ENCODE data around the gene BCAS3. TPM values are rescaled to one million over a fixed set of nuclear protein-coding genes. Genes with fewer than 3 reads are reported as not detected.

BCAS3 gene
- total and polyA plus RNA-seq, 4 donors = 5.8 to 24.6 (median 10.1) TPM

GRCh38 chr17:60863892-60864707 is 186.4 kb downstream of the BCAS3 start (continued):
- TF ChIP-seq CTCF (IDR thresholded peaks at IDR 0.05; ENCODE audit: low read depth, low read length, missing input control) = no peak
- no peak for TF ChIP-seq FOXA2 (IDR thresholded peaks at IDR 0.05)
- no peak for TF ChIP-seq GABPA (IDR thresholded peaks at IDR 0.05 in 1 of 2, conservative IDR thresholded peaks at IDR 0.05 in 1 of 2)
- TF ChIP-seq NR2F2 (IDR thresholded peaks at IDR 0.05) = no peak

GRCh38 chr17:60864708-60865005 is 187.0 kb downstream of the BCAS3 start:
- H3K9me3 ChIP-seq (ENCODE audit: control insufficient read depth in 4 of 4, low read length in 3 of 4) = no peaks in the 10 kb centered on the region
- no peak for DNase-seq (ENCODE audit: low spot score)
- H3K27me3 ChIP-seq (ENCODE audit: control insufficient read depth in 4 of 4, insufficient read depth in 4 of 4, low read length in 3 of 4) = no peaks in the 10 kb centered on the region
- H3K4me1 ChIP-seq (ENCODE audit: control insufficient read depth in 4 of 4, insufficient read depth in 4 of 4, low read length in 3 of 4) = no peaks in the 10 kb centered on the region
- H3K4me3 ChIP-seq (ENCODE audit: low read depth in 1 of 3, low read length in 3 of 3) = no peak overlapping the region
- no peaks in the 10 kb centered on the region for H3K36me3 ChIP-seq (ENCODE audit: control insufficient read depth in 4 of 4, insufficient read depth in 3 of 4, low read depth in 1 of 4, low read length in 3 of 4)
- no peak overlapping the region for H3K27ac ChIP-seq (ENCODE audit: low read depth in 1 of 2, low read length in 2 of 2)
- WGBS = 85% methylated on average over 2 of the region's 2 CpGs
- TF ChIP-seq JUND (IDR thresholded peaks at IDR 0.05) (no peak), YY1 (IDR thresholded peaks at IDR 0.05) (no peak), FOXA1 (IDR thresholded peaks at IDR 0.05) (no peak), RXRA (IDR thresholded peaks at IDR 0.05) (no peak), SP1 (IDR thresholded peaks at IDR 0.05) (no peak), FOXA2 (IDR thresholded peaks at IDR 0.05) (no peak), CTCF (IDR thresholded peaks at IDR 0.05; ENCODE audit: low read depth, low read length, missing input control) (no peak), GABPA (IDR thresholded peaks at IDR 0.05 in 1 of 2, conservative IDR thresholded peaks at IDR 0.05 in 1 of 2) (no peak), EGR1 (IDR thresholded peaks at IDR 0.05; ENCODE audit: low read depth in 2 of 2) (no peak), HNF4G (IDR thresholded peaks at IDR 0.05) (no peak), TAF1 (conservative IDR thresholded peaks at IDR 0.05) (no peak), HNF4A (conservative IDR thresholded peaks at IDR 0.05) (no peak), NR2F2 (IDR thresholded peaks at IDR 0.05) (no peak), RAD21 (IDR thresholded peaks at IDR 0.05) (no peak)
- TF ChIP-seq, protein P1, sequence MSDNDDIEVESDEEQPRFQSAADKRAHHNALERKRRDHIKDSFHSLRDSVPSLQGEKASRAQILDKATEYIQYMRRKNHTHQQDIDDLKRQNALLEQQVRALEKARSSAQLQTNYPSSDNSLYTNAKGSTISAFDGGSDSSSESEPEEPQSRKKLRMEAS (IDR thresholded peaks at IDR 0.05) = no peak
- TF ChIP-seq, protein P2, sequence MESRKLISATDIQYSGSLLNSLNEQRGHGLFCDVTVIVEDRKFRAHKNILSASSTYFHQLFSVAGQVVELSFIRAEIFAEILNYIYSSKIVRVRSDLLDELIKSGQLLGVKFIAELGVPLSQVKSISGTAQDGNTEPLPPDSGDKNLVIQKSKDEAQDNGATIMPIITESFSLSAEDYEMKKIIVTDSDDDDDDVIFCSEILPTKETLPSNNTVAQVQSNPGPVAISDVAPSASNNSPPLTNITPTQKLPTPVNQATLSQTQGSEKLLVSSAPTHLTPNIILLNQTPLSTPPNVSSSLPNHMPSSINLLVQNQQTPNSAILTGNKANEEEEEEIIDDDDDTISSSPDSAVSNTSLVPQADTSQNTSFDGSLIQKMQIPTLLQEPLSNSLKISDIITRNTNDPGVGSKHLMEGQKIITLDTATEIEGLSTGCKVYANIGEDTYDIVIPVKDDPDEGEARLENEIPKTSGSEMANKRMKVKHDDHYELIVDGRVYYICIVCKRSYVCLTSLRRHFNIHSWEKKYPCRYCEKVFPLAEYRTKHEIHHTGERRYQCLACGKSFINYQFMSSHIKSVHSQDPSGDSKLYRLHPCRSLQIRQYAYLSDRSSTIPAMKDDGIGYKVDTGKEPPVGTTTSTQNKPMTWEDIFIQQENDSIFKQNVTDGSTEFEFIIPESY (IDR thresholded peaks at IDR 0.05) = no peak
- TF ChIP-seq, protein P3, sequence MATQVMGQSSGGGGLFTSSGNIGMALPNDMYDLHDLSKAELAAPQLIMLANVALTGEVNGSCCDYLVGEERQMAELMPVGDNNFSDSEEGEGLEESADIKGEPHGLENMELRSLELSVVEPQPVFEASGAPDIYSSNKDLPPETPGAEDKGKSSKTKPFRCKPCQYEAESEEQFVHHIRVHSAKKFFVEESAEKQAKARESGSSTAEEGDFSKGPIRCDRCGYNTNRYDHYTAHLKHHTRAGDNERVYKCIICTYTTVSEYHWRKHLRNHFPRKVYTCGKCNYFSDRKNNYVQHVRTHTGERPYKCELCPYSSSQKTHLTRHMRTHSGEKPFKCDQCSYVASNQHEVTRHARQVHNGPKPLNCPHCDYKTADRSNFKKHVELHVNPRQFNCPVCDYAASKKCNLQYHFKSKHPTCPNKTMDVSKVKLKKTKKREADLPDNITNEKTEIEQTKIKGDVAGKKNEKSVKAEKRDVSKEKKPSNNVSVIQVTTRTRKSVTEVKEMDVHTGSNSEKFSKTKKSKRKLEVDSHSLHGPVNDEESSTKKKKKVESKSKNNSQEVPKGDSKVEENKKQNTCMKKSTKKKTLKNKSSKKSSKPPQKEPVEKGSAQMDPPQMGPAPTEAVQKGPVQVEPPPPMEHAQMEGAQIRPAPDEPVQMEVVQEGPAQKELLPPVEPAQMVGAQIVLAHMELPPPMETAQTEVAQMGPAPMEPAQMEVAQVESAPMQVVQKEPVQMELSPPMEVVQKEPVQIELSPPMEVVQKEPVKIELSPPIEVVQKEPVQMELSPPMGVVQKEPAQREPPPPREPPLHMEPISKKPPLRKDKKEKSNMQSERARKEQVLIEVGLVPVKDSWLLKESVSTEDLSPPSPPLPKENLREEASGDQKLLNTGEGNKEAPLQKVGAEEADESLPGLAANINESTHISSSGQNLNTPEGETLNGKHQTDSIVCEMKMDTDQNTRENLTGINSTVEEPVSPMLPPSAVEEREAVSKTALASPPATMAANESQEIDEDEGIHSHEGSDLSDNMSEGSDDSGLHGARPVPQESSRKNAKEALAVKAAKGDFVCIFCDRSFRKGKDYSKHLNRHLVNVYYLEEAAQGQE (IDR thresholded peaks at IDR 0.05) = no peak
- H3K9ac ChIP-seq (ENCODE audit: low read depth in 1 of 2, low read length in 2 of 2) = no peak overlapping the region
